ENCODE data around the gene UBAP2.

UBAP2 gene

DNA sequence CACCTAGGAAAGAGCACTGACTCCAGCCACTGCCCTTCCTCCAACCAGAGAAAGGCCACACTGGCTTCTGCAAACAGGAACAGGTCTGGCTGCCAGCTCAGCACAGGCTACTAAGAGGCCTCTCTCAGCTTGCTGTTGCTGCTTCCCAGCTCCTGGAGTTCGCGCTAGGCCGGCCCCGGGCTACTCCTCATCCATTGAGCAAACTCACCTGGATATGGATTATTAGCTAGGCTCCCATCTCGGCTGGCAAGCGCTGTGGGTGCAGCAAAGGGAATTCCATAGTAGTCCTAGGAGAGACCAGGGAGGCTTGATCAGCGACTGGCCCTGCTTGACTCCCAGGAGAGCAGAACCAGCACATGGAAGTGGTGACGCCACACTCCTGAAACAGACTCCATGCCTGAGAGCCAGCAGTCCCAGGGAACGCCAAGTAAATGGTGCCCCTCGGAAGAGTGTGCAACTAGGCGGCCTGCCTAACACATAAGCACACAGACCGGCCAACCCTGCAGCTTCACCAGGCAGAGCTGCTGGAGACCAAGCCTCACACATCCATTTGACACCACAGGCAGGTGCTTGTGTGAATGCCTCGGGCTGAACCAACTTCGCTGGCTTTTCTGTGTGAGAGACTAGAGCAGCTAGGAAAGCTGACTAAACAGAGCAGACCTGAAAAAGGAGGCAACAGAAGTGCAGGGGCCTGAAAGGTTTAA, 124.5 kb downstream of the UBAP2 start:
- no peak for DNase-seq (ENCODE audit: low spot score)

- no peak for DNase-seq (ENCODE audit: low spot score)
Observed at GRCh38 chr9:33923079-33923478, 125.6 kb downstream of the UBAP2 start.

- DNase-seq (ENCODE audit: low spot score) = no peak
Observed at GRCh38 chr9:33921967-33922895, 126.5 kb downstream of the UBAP2 start.

DNA sequence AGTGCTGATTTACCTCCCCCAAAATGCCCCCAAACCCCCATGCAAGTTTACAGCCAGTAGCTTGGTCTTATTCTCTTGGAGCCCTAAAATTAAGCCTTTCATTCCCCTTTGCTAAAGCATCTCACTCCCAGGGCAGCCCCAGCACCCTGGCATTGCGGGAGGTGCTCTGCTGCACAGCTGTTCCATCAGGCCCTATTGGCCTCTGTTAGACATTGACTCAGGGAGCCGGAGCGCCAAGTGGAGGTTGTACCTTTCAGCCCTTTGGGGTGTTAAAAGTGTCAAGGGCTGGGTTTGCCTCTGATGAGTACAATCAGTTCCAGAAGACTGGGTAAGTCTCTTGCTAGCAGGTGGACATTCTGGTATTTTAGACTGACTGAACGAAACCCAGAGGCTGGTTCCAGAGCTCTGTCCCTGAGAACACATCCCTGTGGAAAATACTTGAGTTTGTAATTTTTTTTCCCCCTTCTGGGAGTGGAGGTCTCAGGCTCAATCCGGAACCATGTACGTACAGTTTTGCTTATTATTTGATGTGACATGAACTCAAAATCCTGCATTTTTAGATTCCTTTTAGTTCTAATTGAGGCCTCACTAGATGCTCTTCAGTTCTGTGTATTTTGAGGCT, 129.3 kb downstream of the UBAP2 start:
- no peak for DNase-seq (ENCODE audit: low spot score)

- no peak for DNase-seq (ENCODE audit: low spot score)
Observed at GRCh38 chr9:33917036-33917435, 131.7 kb downstream of the UBAP2 start.

DNA sequence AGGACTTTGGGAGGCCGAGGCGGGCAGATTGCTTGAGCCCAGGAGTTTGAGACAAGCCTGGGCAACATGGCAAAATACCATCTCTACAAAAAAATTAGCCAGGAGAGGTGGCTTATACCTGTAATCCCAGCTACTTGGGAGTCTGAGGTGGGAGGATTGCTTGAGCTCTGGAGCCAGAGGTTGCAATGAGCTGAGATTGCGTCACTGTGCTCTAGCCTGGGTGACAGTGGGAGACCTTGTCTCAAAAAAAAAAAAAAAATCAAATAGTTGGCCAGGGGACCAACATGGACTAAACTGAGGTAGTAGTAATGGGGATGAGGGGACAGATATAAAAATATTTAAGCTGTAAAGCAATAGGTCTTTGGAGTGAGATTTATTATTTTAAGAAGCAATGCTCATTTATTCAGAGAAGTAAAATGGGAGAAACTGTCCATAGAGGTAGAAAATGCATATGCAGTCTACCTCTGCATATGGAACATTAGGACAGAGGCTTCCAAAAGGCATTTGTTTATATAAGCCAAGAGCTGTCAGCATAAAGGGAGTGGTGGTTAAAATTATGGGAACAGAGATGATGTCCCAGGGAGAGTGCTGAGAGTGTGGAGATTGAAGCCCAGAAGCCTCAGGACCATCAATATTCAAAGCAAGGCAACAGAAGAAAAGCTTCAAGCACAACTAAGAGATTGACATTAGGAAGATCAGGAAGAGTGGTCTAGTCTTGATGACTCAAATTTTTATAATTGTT, 133.6 kb downstream of the UBAP2 start:
- no peak for DNase-seq (ENCODE audit: low spot score)

- no peak for DNase-seq (ENCODE audit: low spot score)
Observed at GRCh38 chr9:33913541-33913940, 135.1 kb downstream of the UBAP2 start.

- DNase-seq (ENCODE audit: low spot score) = no peak
Observed at GRCh38 chr9:33908749-33909148, 139.9 kb downstream of the UBAP2 start.

DNA sequence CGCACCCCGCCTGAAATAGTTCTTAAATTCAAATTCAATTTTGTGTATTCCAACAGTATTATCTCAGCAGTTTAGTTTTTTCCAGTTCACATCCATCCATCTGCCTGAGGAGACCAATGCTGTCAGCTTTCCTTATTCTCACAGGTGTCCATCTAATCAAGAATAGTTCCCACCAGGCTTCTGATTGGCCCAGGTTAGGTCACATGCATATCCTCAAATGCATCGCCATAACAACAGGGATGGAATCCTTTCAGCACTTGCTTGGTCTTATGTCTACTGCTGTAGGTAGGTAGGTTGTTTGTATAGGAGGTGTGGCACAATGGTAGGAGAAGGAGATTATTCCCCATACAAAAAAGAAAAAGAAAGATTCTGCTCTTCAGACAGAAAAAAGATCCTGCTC, 140.6 kb downstream of the UBAP2 start:
- DNase-seq (ENCODE audit: low spot score) = no peak

GRCh38 chr9:33907347-33907746, 141.3 kb downstream of the UBAP2 start:
- no peak for DNase-seq (ENCODE audit: low spot score)

GRCh38 chr9:33906769-33907168, 141.9 kb downstream of the UBAP2 start:
- no peak for DNase-seq (ENCODE audit: low spot score)

GRCh38 chr9:33905137-33905536, 143.6 kb downstream of the UBAP2 start:
- DNase-seq (ENCODE audit: low spot score) = no peak

DNA sequence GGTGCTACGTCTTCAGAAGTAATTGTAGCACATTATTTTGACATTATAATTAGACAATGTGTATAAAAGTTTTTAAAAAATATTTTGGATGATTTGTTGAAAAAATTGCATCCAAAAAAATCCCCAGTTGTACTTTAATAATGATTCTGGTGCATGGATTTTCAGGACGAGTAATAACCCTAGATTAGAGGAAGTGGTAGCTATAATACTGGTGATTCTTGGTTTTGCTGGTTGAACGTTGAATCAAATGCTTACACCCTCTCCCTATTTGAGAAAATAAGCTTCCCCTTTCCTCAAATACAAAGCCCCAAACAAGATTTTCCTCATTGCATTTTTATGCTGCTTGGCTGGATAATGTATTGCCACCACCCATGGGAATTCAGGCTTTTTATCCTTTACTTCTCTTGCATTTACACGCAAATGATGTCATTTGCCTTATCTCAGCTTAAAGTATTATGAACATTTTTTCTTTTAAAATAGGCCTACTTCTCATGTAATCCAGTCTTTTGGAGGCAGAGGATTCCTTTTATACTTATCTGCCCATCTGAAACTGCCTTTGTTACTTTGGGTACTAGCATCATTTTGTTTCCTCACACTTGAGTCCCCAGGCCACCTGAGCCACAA, 145.4 kb downstream of the UBAP2 start:
- no peak for DNase-seq (ENCODE audit: low spot score)

DNA sequence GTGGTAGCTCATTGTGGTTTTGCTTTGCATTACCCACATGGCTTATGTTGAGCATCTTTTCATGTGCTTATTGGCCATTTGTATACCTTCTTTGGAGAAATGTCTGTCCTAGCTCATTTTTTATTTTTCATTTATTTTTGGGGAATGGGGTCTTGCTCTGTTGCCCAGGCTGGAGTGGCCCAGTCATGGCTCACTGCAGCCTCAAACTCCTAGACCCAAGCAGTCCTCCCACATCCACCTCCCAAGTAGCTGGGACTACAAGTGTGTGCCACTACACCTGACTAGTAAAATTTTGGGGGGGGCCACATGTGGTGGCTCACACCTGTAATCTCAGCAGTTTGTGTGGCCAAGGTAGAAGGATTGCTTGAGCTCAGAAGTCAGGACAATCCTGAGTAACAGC, 154.4 kb downstream of the UBAP2 start:
- no peak for DNase-seq (ENCODE audit: low spot score)

GRCh38 chr9:33893861-33894260, 154.8 kb downstream of the UBAP2 start:
- DNase-seq (ENCODE audit: low spot score) = no peak

GRCh38 chr9:33885948-33886347, 162.7 kb downstream of the UBAP2 start:
- DNase-seq (ENCODE audit: low spot score) = no peak

DNA sequence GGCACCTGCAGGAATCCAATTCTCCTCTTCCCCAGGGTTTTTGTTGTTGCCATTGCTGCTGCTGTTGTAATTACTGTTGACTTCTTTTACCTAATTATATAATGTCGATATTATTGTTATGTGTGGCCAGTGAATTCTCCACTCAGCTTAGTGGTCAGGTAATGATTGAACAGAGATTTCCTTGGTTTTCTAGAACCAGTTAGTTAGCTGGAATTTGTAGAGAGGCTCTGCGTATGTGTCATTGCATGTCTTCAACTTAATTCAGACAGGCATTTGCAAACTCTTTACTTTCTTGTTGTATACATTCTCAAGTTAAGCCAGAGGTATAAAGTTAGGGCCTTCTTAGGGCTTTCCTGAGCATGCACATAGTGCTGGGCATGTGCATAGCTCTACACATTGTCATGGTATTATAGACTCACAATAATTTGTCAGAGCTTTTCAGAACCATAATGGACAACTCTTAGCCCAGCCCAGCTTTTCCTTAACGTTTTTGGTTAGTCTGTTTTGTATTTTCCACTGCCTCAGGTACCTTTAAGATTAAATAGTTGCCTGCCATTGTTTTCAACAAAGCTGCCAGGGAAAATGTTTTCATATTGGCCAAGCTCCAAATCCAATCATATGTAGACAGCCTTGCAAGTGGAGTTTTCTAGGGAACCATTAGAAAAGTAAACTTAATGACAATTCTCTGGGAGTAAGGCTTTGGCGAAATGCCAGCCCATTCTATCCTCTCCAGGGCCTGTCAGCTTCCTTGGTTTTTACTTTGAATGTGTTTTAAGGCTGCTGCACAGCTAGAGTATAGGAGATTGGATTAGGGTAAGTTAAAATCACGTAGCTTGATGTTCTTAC, 163.6 kb downstream of the UBAP2 start:
- no peak for DNase-seq (ENCODE audit: low spot score)

GRCh38 chr9:33881635-33882034, 167.1 kb downstream of the UBAP2 start:
- DNase-seq (ENCODE audit: low spot score) = no peak

DNA sequence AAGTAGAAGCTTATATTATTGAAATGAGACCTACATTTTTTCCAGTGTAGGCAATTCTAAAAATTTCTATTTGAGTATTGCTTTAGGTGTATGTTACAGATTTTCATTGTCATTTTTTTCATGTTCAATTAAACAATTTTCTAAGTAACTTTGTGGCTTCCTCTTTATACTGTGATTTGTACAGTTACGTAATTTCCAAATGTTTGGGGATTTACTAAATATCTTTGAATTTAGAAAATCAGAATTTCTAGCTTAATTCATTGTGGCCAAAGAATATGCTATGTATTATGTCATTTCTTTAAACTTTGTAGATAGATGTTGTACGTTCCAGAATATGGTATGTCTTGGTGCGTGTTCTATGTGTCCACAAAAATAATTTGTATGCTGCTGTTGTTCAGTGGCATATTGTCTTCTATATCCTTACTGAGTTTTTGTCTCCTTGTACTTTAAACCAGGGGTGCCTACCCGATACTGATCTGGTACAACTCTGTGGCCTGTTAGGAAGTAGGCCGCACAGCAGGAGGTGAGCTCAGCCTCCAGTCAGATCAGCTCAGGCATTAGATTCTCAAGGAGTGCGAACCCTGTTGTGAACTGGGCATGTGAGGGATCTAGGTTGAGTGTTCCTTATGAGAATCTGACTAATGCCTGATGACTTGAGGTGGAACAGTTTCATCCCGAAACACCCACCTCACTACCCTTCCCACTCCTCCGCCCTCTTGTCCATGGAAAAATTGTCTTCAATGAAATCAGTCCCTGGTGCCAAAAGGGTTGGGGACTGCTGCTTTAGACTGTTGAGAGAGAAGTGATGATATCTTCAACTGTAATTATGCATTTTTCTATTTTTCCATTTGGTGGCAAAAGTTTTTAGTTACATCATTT, 168.2 kb downstream of the UBAP2 start:
- DNase-seq (ENCODE audit: low spot score) = peak; percentile 54

Data from ecto neural progenitor cell (in vitro differentiated cells).